K562 (cell line): ENCODE data around the gene PLD6. TPM values are rescaled to one million over a fixed set of nuclear protein-coding genes. Genes with fewer than 3 reads are reported as not detected.

ENCODE experiments used
- polyA plus RNA-seq, 8 experiments: library from polyadenylated mRNA; depleted of rRNA in 4 of 8; stranded (reverse) in 5 of 8; unstranded in 3 of 8; fragments of >200 nt; fragmentation: Nextera tagmentation in 2 of 8; fragmentation: Illumina TruSeq in 1 of 8; extraction: Ambion mirVana in 2 of 8; extraction: Trizol in 1 of 8; gene quantifications; 2 replicates each; pipeline versions ENCODE4 v1.2.1 to v1.2.3, GENCODE V29; 2011 to 2014; ENCODE audit warnings: inconsistent platforms in 1 of 8, missing spikeins in 1 of 8
- small RNA-seq: library from RNA; depleted of rRNA; stranded (forward); fragments of <200 nt; gene quantifications from one replicate; pipeline ENCODE3, GENCODE V24; 2014
- total RNA-seq, 7 experiments: library from RNA; depleted of rRNA in 6 of 7; stranded (reverse); fragments of >200 nt in 6 of 7; fragmentation: Illumina TruSeq in 2 of 7; extraction: Trizol in 2 of 7; gene quantifications; 2 replicates each; pipeline versions ENCODE4 v1.2.1 to v1.2.3, GENCODE V29; 2011 to 2021; ENCODE audit warnings: low replicate concordance in 1 of 7

The PLD6 gene
- total and polyA plus RNA-seq, 9 of the 15 experiments (the other 6 are each of a cell fraction or from before 2014, with no cell fraction given): 3.6 to 15.6 (median 10.0) TPM

Small RNA genes lying within 50 kb of the gene (small RNA-seq; reads per million reads assigned to genes)
- not detected for gene RNU6-767P

Other genes with a start within 250 kb of the PLD6 start
- not detected in 2 replicates for gene TNFRSF13B, start 234.2 kb downstream of the PLD6 start, total RNA-seq (2014; rRNA removed)
- gene TNFRSF13B, start 234.2 kb downstream of the PLD6 start, total RNA-seq (2014; rRNA removed; fragmentation: Illumina TruSeq; extraction: Trizol): not detected in 2 replicates
- not detected in 2 replicates for gene TNFRSF13B, start 234.2 kb downstream of the PLD6 start, total RNA-seq (2015; rRNA removed; fragmentation: Illumina TruSeq; extraction: Trizol)
- 0.31 TPM in 1 of 2 replicates, not detected in the other for gene TNFRSF13B, start 234.2 kb downstream of the PLD6 start, total RNA-seq (2021)
- gene TNFRSF13B, start 234.2 kb downstream of the PLD6 start, polyA plus RNA-seq (2011; rRNA removed): not detected in 2 replicates
- gene TNFRSF13B, start 234.2 kb downstream of the PLD6 start, polyA plus RNA-seq (2014; fragmentation: Illumina TruSeq; extraction: Trizol): not detected in 2 replicates
- gene TNFRSF13B, start 234.2 kb downstream of the PLD6 start, polyA plus RNA-seq (2014; fragmentation: Nextera tagmentation; extraction: Ambion mirVana): not detected
- not detected in 2 replicates for gene TNFRSF13B, start 234.2 kb downstream of the PLD6 start, polyA plus RNA-seq (2014; rRNA removed)
- gene MPRIP, start 163.9 kb downstream of the PLD6 start, total RNA-seq (2014; rRNA removed): 49.0 and 70.2 TPM in 2 replicates
- 29.2 and 33.4 TPM in 2 replicates for gene MPRIP, start 163.9 kb downstream of the PLD6 start, total RNA-seq (2014; rRNA removed; fragmentation: Illumina TruSeq; extraction: Trizol)
- 41.3 and 41.8 TPM in 2 replicates for gene MPRIP, start 163.9 kb downstream of the PLD6 start, total RNA-seq (2015; rRNA removed; fragmentation: Illumina TruSeq; extraction: Trizol)
- gene MPRIP, start 163.9 kb downstream of the PLD6 start, total RNA-seq (2021): 71.0 and 72.6 TPM in 2 replicates
- gene MPRIP, start 163.9 kb downstream of the PLD6 start, polyA plus RNA-seq (2011; rRNA removed): 22.8 and 28.6 TPM in 2 replicates
- gene MPRIP, start 163.9 kb downstream of the PLD6 start, polyA plus RNA-seq (2014; fragmentation: Illumina TruSeq; extraction: Trizol): 28.7 and 30.1 TPM in 2 replicates
- gene MPRIP, start 163.9 kb downstream of the PLD6 start, polyA plus RNA-seq (2014; fragmentation: Nextera tagmentation; extraction: Ambion mirVana): 10 to 100 TPM; 10.0 to 10.1 TPM
- 32.0 and 37.6 TPM in 2 replicates for gene MPRIP, start 163.9 kb downstream of the PLD6 start, polyA plus RNA-seq (2014; rRNA removed)
- 17.9 and 23.2 TPM in 2 replicates for gene FLCN, start 30.8 kb upstream of the PLD6 start, total RNA-seq (2014; rRNA removed)
- gene FLCN, start 30.8 kb upstream of the PLD6 start, total RNA-seq (2014; rRNA removed; fragmentation: Illumina TruSeq; extraction: Trizol): 10.0 and 10.7 TPM in 2 replicates
- gene FLCN, start 30.8 kb upstream of the PLD6 start, total RNA-seq (2015; rRNA removed; fragmentation: Illumina TruSeq; extraction: Trizol): 20.7 and 22.5 TPM in 2 replicates
- gene FLCN, start 30.8 kb upstream of the PLD6 start, total RNA-seq (2021): 31.1 and 33.5 TPM in 2 replicates
- gene FLCN, start 30.8 kb upstream of the PLD6 start, polyA plus RNA-seq (2011; rRNA removed): 10.9 and 12.2 TPM in 2 replicates
- 10.7 and 14.5 TPM in 2 replicates for gene FLCN, start 30.8 kb upstream of the PLD6 start, polyA plus RNA-seq (2014; fragmentation: Illumina TruSeq; extraction: Trizol)
- gene FLCN, start 30.8 kb upstream of the PLD6 start, polyA plus RNA-seq (2014; fragmentation: Nextera tagmentation; extraction: Ambion mirVana): 1 to 10 TPM; 1.6 to 1.8 TPM
- 15.9 and 17.4 TPM in 2 replicates for gene FLCN, start 30.8 kb upstream of the PLD6 start, polyA plus RNA-seq (2014; rRNA removed)
- gene COPS3, start 74.9 kb upstream of the PLD6 start, total RNA-seq (2014; rRNA removed): 92.4 and 95.2 TPM in 2 replicates
- 167 and 182 TPM in 2 replicates for gene COPS3, start 74.9 kb upstream of the PLD6 start, total RNA-seq (2014; rRNA removed; fragmentation: Illumina TruSeq; extraction: Trizol)
- 154 and 161 TPM in 2 replicates for gene COPS3, start 74.9 kb upstream of the PLD6 start, total RNA-seq (2015; rRNA removed; fragmentation: Illumina TruSeq; extraction: Trizol)
- 119 and 128 TPM in 2 replicates for gene COPS3, start 74.9 kb upstream of the PLD6 start, total RNA-seq (2021)
- 160 and 179 TPM in 2 replicates for gene COPS3, start 74.9 kb upstream of the PLD6 start, polyA plus RNA-seq (2011; rRNA removed)
- gene COPS3, start 74.9 kb upstream of the PLD6 start, polyA plus RNA-seq (2014; fragmentation: Illumina TruSeq; extraction: Trizol): 162 and 170 TPM in 2 replicates
- gene COPS3, start 74.9 kb upstream of the PLD6 start, polyA plus RNA-seq (2014; fragmentation: Nextera tagmentation; extraction: Ambion mirVana): 100 to 1,000 TPM; 284 to 295 TPM
- 118 and 126 TPM in 2 replicates for gene COPS3, start 74.9 kb upstream of the PLD6 start, polyA plus RNA-seq (2014; rRNA removed)
- 9.1 and 10.2 TPM in 2 replicates for gene NT5M, start 97.0 kb upstream of the PLD6 start, total RNA-seq (2014; rRNA removed)
- gene NT5M, start 97.0 kb upstream of the PLD6 start, total RNA-seq (2014; rRNA removed; fragmentation: Illumina TruSeq; extraction: Trizol): 1.5 and 1.8 TPM in 2 replicates
- gene NT5M, start 97.0 kb upstream of the PLD6 start, total RNA-seq (2015; rRNA removed; fragmentation: Illumina TruSeq; extraction: Trizol): 3.4 and 4.0 TPM in 2 replicates
- 8.8 and 10.1 TPM in 2 replicates for gene NT5M, start 97.0 kb upstream of the PLD6 start, total RNA-seq (2021)
- 4.9 and 9.1 TPM in 2 replicates for gene NT5M, start 97.0 kb upstream of the PLD6 start, polyA plus RNA-seq (2011; rRNA removed)
- gene NT5M, start 97.0 kb upstream of the PLD6 start, polyA plus RNA-seq (2014; fragmentation: Illumina TruSeq; extraction: Trizol): 2.5 and 4.1 TPM in 2 replicates
- gene NT5M, start 97.0 kb upstream of the PLD6 start, polyA plus RNA-seq (2014; fragmentation: Nextera tagmentation; extraction: Ambion mirVana): under 1 TPM; 0.24 to 0.43 TPM
- 8.2 and 9.6 TPM in 2 replicates for gene NT5M, start 97.0 kb upstream of the PLD6 start, polyA plus RNA-seq (2014; rRNA removed)